H9 (cell line): ENCODE results near the gene ANKRD22. TPM values are rescaled to one million over a fixed set of nuclear protein-coding genes. Genes with fewer than 3 reads are reported as not detected.

Source experiments
- DNase-seq: peaks from one replicate; pipeline ENCODE4 v3.0.0-alpha.2; 2017
- H2AFZ ChIP-seq: one replicate; pipeline ENCODE4 v1.6.1; 2013; ENCODE audit warnings: mild to moderate bottlenecking, low read length, control low read depth, moderate library complexity
- H2AK5ac ChIP-seq: 2 replicates; pipeline ENCODE4 v1.6.1; 2013; ENCODE audit warnings: low read length, control low read depth, mixed read lengths; ENCODE audit not compliant: insufficient read length
- H2BK120ac ChIP-seq: one replicate; pipeline ENCODE4 v1.6.1; 2013; ENCODE audit warnings: low read depth, mild to moderate bottlenecking, low read length, control low read depth, inconsistent platforms; ENCODE audit not compliant: poor library complexity, severe bottlenecking
- H2BK12ac ChIP-seq: 2 replicates; pipeline ENCODE4 v1.6.1; 2013; ENCODE audit warnings: low read length, control low read depth, mixed read lengths, low read depth; ENCODE audit not compliant: insufficient read length
- H2BK15ac ChIP-seq: 2 replicates; pipeline ENCODE4 v1.6.1; 2013; ENCODE audit warnings: low read depth, low read length, control low read depth
- H2BK20ac ChIP-seq: one replicate; pipeline ENCODE4 v1.6.1; 2013; ENCODE audit warnings: low read depth, mild to moderate bottlenecking, low read length, control low read depth, inconsistent platforms; ENCODE audit not compliant: poor library complexity, severe bottlenecking
- H2BK5ac ChIP-seq: 2 replicates; pipeline ENCODE4 v1.6.1; 2013; ENCODE audit warnings: low read length, control low read depth, mixed read lengths; ENCODE audit not compliant: insufficient read length
- H3K14ac ChIP-seq: 2 replicates; pipeline ENCODE4 v1.6.1; 2013; ENCODE audit warnings: low read length, control low read depth; ENCODE audit not compliant: insufficient read depth
- H3K18ac ChIP-seq: 2 replicates; pipeline ENCODE4 v1.6.1; 2013; ENCODE audit warnings: low read depth, mild to moderate bottlenecking, mixed read lengths, low read length, control low read depth; ENCODE audit not compliant: insufficient read length
- H3K23ac ChIP-seq: 2 replicates; pipeline ENCODE4 v1.6.1; 2013; ENCODE audit warnings: low read length, control low read depth, mixed read lengths, low read depth; ENCODE audit not compliant: insufficient read length
- H3K23me2 ChIP-seq: 2 replicates; pipeline ENCODE4 v1.6.1; 2013; ENCODE audit warnings: low read depth, mild to moderate bottlenecking, mixed read lengths, low read length, control low read depth; ENCODE audit not compliant: insufficient read length, poor library complexity, severe bottlenecking
- H3K27ac ChIP-seq: 2 replicates; pipeline ENCODE4 v1.5.1; 2013; ENCODE audit warnings: low read length, control low read depth, mixed read lengths, low read depth; ENCODE audit not compliant: insufficient read length
- H3K27me3 ChIP-seq: 2 replicates; pipeline ENCODE4 v1.6.1; 2013; ENCODE audit warnings: low read length, control low read depth, inconsistent platforms; ENCODE audit not compliant: insufficient read depth
- H3K4ac ChIP-seq: 2 replicates; pipeline ENCODE4 v1.6.1; 2013; ENCODE audit warnings: low read depth, mild to moderate bottlenecking, control low read depth, inconsistent platforms, low read length, moderate library complexity
- H3K4me1 ChIP-seq: 2 replicates; pipeline ENCODE4 v1.6.1; 2013; ENCODE audit warnings: low read length, control low read depth, inconsistent platforms; ENCODE audit not compliant: insufficient read depth
- H3K4me2 ChIP-seq: 2 replicates; pipeline ENCODE4 v1.6.1; 2013; ENCODE audit warnings: low read length, control low read depth, mixed read lengths; ENCODE audit not compliant: insufficient read length, insufficient read depth
- H3K56ac ChIP-seq: 2 replicates; pipeline ENCODE4 v1.6.1; 2013; ENCODE audit warnings: low read depth, mild to moderate bottlenecking, mixed read lengths, low read length, control low read depth; ENCODE audit not compliant: insufficient read length
- H3K79me1 ChIP-seq: 2 replicates; pipeline ENCODE4 v1.6.1; 2013; ENCODE audit warnings: low read depth, mild to moderate bottlenecking, moderate library complexity, low read length, control low read depth, inconsistent platforms; ENCODE audit not compliant: insufficient read depth, poor library complexity, severe bottlenecking
- H3K79me2 ChIP-seq: 2 replicates; pipeline ENCODE4 v1.6.1; 2013; ENCODE audit warnings: low read length, control low read depth, inconsistent platforms; ENCODE audit not compliant: insufficient read depth
- H3K9ac ChIP-seq: 2 replicates; pipeline ENCODE4 v1.6.1; 2013; ENCODE audit warnings: low read length, control low read depth, mixed read lengths; ENCODE audit not compliant: insufficient read length; ENCODE audit errors: extremely low read depth
- H3K9me3 ChIP-seq: one replicate; pipeline ENCODE4 v1.6.1; 2013; ENCODE audit warnings: low read depth, low read length, inconsistent platforms; ENCODE audit not compliant: control insufficient read depth
- H3T11ph ChIP-seq: one replicate; pipeline ENCODE4 v1.6.1; 2013; ENCODE audit warnings: mild to moderate bottlenecking, low read length, control low read depth, inconsistent platforms
- H4K20me1 ChIP-seq: one replicate; pipeline ENCODE4 v1.6.1; 2013; ENCODE audit not compliant: control insufficient read depth, insufficient read length, insufficient read depth
- H4K5ac ChIP-seq: 2 replicates; pipeline ENCODE4 v1.6.1; 2013; ENCODE audit warnings: low read depth, mild to moderate bottlenecking, mixed read lengths, low read length, control low read depth; ENCODE audit not compliant: insufficient read length
- H4K8ac ChIP-seq: replicated peaks from 2 replicates; pipeline ENCODE4 v1.6.1; 2013; ENCODE audit warnings: low read length, control low read depth, mixed read lengths, low read depth; ENCODE audit not compliant: insufficient read length
- H4K91ac ChIP-seq: 2 replicates; pipeline ENCODE4 v1.6.1; 2013; ENCODE audit warnings: low read depth, mild to moderate bottlenecking, moderate library complexity, mixed read lengths, low read length, control low read depth; ENCODE audit not compliant: insufficient read length
- H3K27ac Mint-ChIP-seq, 3 experiments: 2 replicates in 2 of 3; 3 replicates in 1 of 3; pipeline ENCODE4 v1.8.0; 2020 to 2021; ENCODE audit warnings: mixed read lengths in 3 of 3, mild to moderate bottlenecking in 1 of 3, moderate library complexity in 1 of 3
- H3K27me3 Mint-ChIP-seq: 2 replicates; pipeline ENCODE4 v1.8.0; 2021; ENCODE audit warnings: low read depth, mild to moderate bottlenecking, moderate library complexity, mixed read lengths
- H3K36me3 Mint-ChIP-seq, 3 experiments: 2 replicates in 2 of 3; 3 replicates in 1 of 3; pipeline ENCODE4 v1.8.0; 2020 to 2021; ENCODE audit warnings: low read depth in 3 of 3, mixed read lengths in 3 of 3; ENCODE audit not compliant: insufficient read depth in 1 of 3
- H3K4me1 Mint-ChIP-seq, 2 experiments: 2 replicates each; pipeline ENCODE4 v1.8.0; 2020; ENCODE audit warnings: mixed read lengths in 2 of 2
- H3K4me3 Mint-ChIP-seq, 2 experiments: 2 replicates in 1 of 2; 3 replicates in 1 of 2; pipeline ENCODE4 v1.8.0; 2020 to 2021; ENCODE audit warnings: mild to moderate bottlenecking in 2 of 2, mixed read lengths in 2 of 2, moderate library complexity in 1 of 2
- H3K9me3 Mint-ChIP-seq, 2 experiments: 2 replicates in 1 of 2; 3 replicates in 1 of 2; pipeline ENCODE4 v1.8.0; 2020; ENCODE audit warnings: mild to moderate bottlenecking in 2 of 2, mixed read lengths in 2 of 2, moderate library complexity in 1 of 2
- CTCF ChIP-seq: fragments of 200-600 bp; sonication (generic); conservative IDR thresholded peaks from 3 replicates; pipeline ENCODE4 v1.8.0; 2021; ENCODE audit warnings: antibody characterized with exemption, mild to moderate bottlenecking
- WGBS: extraction: QIAGEN DNeasy Blood & Tissue Kit; methylation state at CpG from one replicate; pipeline ENCODE4 v1.1.7; 2013; ENCODE audit warnings: missing lambda C conversion rate, low lambda C conversion rate, mixed read lengths; ENCODE audit not compliant: insufficient read length; ENCODE audit errors: extremely low coverage; 5-methylcytosine and 5-hydroxymethylcytosine counted together
- total RNA-seq: library from RNA; stranded (reverse); gene quantifications from 2 replicates; pipeline ENCODE4 v1.2.1, GENCODE V29; 2021

Gene ANKRD22
- total RNA-seq, 1 experiment from 2014 or later, result not detected

- no peaks in the 10 kb centered on the region for H3K27me3 ChIP-seq
- H3K79me1 ChIP-seq, result no peaks in the 10 kb centered on the region
- H3K23ac ChIP-seq, result no peak overlapping the region
- Mint-ChIP-seq H3K9me3 (no peaks in the 10 kb centered on the region; a peak in 1 of 5 replicates), H3K36me3 (no peaks in the 10 kb centered on the region), H3K27ac (0 out of 7 replicates have a peak overlapping the region, but pooled peaks of 1 of the 3 experiments have one; percentile 18), H3K4me3 (no peak overlapping the region), H3K4me1 (peaks cover 3 to 9% of the 10 kb centered on the region in 2 experiments; a peak in 3 of 4 replicates), H3K27me3 (no peaks in the 10 kb centered on the region)
- no peak overlapping the region for H2BK20ac ChIP-seq
- WGBS, result no CpG with 5 or more reads among the region's 2 CpGs
- no peak overlapping the region for H4K91ac ChIP-seq
- no peak overlapping the region for H3K4ac ChIP-seq
- no peak overlapping the region for H3K9ac ChIP-seq
- H2BK15ac ChIP-seq, result no peak overlapping the region
- H3K56ac ChIP-seq, result no peak overlapping the region
- DNase-seq, result peak; percentile 56
- no peak overlapping the region for H3K27ac ChIP-seq
- no peak overlapping the region for H2AK5ac ChIP-seq
- H4K5ac ChIP-seq, result no peak overlapping the region
- H4K8ac ChIP-seq, result no peak overlapping the region
- no peak overlapping the region for H3K14ac ChIP-seq
- H3K4me2 ChIP-seq, result no peak overlapping the region
- no peak overlapping the region for H3T11ph ChIP-seq
- H3K18ac ChIP-seq, result no peak overlapping the region
- no peak overlapping the region for H2BK5ac ChIP-seq
- H2BK120ac ChIP-seq, result no peak overlapping the region
- peak; percentile 81 for TF ChIP-seq CTCF
- H3K23me2 ChIP-seq, result no peaks in the 10 kb centered on the region
- H3K79me2 ChIP-seq, result no peaks in the 10 kb centered on the region
- H3K9me3 ChIP-seq, result no peaks in the 10 kb centered on the region
- no peaks in the 10 kb centered on the region for H3K4me1 ChIP-seq
- no peaks in the 10 kb centered on the region for H4K20me1 ChIP-seq
- no peak overlapping the region for H2BK12ac ChIP-seq
- H2AFZ ChIP-seq, result no peak overlapping the region
Observed at GRCh38 chr10:88791924-88792323, 59.7 kb downstream of the ANKRD22 start.
